ENCODE data around the gene ABHD12B. TPM values are rescaled to one million over a fixed set of nuclear protein-coding genes. Genes with fewer than 3 reads are reported as not detected.

Gene ABHD12B
- total and polyA plus RNA-seq, 9 of the 15 experiments (the other 6 are each of a cell fraction or from before 2014, with no cell fraction given): not detected

DNA sequence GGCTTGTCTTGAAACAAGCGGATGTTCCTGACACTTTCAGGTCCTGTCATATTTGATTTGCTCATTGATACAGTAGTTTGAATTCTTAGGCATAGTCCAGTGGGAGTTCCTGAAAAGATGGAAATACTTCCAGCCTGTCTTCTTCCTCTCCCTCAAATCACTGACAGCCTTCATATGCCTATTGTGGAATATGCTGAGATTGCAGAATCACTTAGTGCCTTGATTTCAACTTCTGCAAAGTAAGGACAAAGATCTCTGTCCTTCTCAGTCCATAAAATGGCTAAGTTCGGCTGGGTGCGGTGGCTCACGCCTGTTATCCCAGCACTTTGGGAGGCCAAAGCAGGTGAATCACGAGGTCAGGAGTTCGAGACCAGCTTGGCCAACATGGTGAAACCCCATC is 79.2 kb downstream of the ABHD12B start:
- Histone ChIP-seq H3K9me1 (ENCODE audit: control insufficient read depth, insufficient read depth, low read length) (no peaks in the 10 kb centered on the region), H3K4me2 (ENCODE audit: insufficient read depth, low read length) (no peak overlapping the region), H3K4me3 (no peak overlapping the region), H3K27ac (ENCODE audit: extremely low read depth, low read depth, low read length) (no peak overlapping the region), H4K20me1 (replicated peaks; ENCODE audit: control insufficient read depth, insufficient read depth, low read length) (no peaks in the 10 kb centered on the region), H3K36me3 (ENCODE audit: control insufficient read depth, insufficient read depth, low read length) (no peaks in the 10 kb centered on the region), H3K4me1 (replicated peaks in 1 of 2; ENCODE audit: control insufficient read depth in 2 of 2, insufficient read depth in 2 of 2, low read length in 2 of 2) (peaks cover 0 to 12% of the 10 kb centered on the region in 2 experiments; a peak in 3 of 5 replicates), H3K9me3 (replicated peaks; ENCODE audit: control insufficient read depth, insufficient read depth, low read depth, low read length) (no peaks in the 10 kb centered on the region), H2AFZ (ENCODE audit: low read depth, low read length) (no peak overlapping the region), H3K27me3 (ENCODE audit: control insufficient read depth in 2 of 2, insufficient read depth in 2 of 2, low read length in 2 of 2) (no peaks in the 10 kb centered on the region), H3K79me2 (ENCODE audit: control insufficient read depth, insufficient read depth, low read length) (no peaks in the 10 kb centered on the region), H3K9ac (ENCODE audit: insufficient read depth in 1 of 2, low read depth in 2 of 2, low read length in 2 of 2) (no peak overlapping the region)
- ChIA-PET POLR2A (interaction anchor here (0.6 kb wide), 1 partner anchor 267 kb away, joined by 3 read pairs; no protein-coding TSS in a partner anchor), CTCF (ENCODE audit: low intra/inter-chr PET ratio) (no interaction called here)
- FAIRE-seq: no peak
- no peak for DNase-seq (ENCODE audit: extremely low read depth in 1 of 4, low spot score in 3 of 4)
- no peak for ATAC-seq
- 62% methylated on average over 4 of the region's 6 CpGs for WGBS (ENCODE audit: insufficient coverage, low coverage, missing lambda C conversion rate)
- intact Hi-C loops (cut with micrococcal nuclease) (loop anchor here (10.0 kb wide), 1 partner anchor 274 kb away; no protein-coding TSS in a partner anchor), in situ Hi-C loops (cut with MboI) (no loop called here)
- BruUV-seq (replicated peaks): no TSS peak
- no peak for TF ChIP-seq ZNF133 (CRISPR knock-in tag; IDR thresholded peaks at IDR 0.05)
- no peak for TF ChIP-seq NR1H2 (CRISPR knock-in tag; IDR thresholded peaks at IDR 0.05)
- no peak for TF ChIP-seq ESRRA (IDR thresholded peaks at IDR 0.05; ENCODE audit: borderline replicate concordance, low read depth)
- TF ChIP-seq, protein P1, sequence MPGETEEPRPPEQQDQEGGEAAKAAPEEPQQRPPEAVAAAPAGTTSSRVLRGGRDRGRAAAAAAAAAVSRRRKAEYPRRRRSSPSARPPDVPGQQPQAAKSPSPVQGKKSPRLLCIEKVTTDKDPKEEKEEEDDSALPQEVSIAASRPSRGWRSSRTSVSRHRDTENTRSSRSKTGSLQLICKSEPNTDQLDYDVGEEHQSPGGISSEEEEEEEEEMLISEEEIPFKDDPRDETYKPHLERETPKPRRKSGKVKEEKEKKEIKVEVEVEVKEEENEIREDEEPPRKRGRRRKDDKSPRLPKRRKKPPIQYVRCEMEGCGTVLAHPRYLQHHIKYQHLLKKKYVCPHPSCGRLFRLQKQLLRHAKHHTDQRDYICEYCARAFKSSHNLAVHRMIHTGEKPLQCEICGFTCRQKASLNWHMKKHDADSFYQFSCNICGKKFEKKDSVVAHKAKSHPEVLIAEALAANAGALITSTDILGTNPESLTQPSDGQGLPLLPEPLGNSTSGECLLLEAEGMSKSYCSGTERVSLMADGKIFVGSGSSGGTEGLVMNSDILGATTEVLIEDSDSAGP (CRISPR knock-in tag; IDR thresholded peaks at IDR 0.05): no peak
- TF ChIP-seq TRIM28 (IDR thresholded peaks at IDR 0.05): no peak
- no peak for TF ChIP-seq ZBTB1 (CRISPR knock-in tag; IDR thresholded peaks at IDR 0.05; ENCODE audit: borderline replicate concordance, low read depth)
- no peak for TF ChIP-seq BRF1 (IDR thresholded peaks at IDR 0.05; ENCODE audit: borderline replicate concordance, extremely low read depth, insufficient read length)
- peak; percentile 89 for TF ChIP-seq ZNF316 (IDR thresholded peaks at IDR 0.05)
- TF ChIP-seq ZNF140 (CRISPR knock-in tag; IDR thresholded peaks at IDR 0.05): no peak
- no peak for TF ChIP-seq EHMT2 (IDR thresholded peaks at IDR 0.05)
- no peak for TF ChIP-seq PHF21A (IDR thresholded peaks at IDR 0.05; ENCODE audit: borderline replicate concordance, low read depth)
- peak; percentile 74 for TF ChIP-seq MAFG (tag; conservative IDR thresholded peaks at IDR 0.05)
- no peak for TF ChIP-seq ZBTB9 (CRISPR knock-in tag; IDR thresholded peaks at IDR 0.05)
- TF ChIP-seq CHD4 (IDR thresholded peaks at IDR 0.05; ENCODE audit: insufficient read depth, insufficient replicate concordance, low read depth, low read length, poor library complexity, severe bottlenecking): no peak
- no peak for TF ChIP-seq NR2C1 (IDR thresholded peaks at IDR 0.05)
- no peak for TF ChIP-seq NR2C1 (tag; IDR thresholded peaks at IDR 0.05)
- TF ChIP-seq MAFK (IDR thresholded peaks at IDR 0.05; ENCODE audit: low read length): peak; percentile 86
- peak; percentile 82 for TF ChIP-seq MAFF (IDR thresholded peaks at IDR 0.05; ENCODE audit: low read length)
- TF ChIP-seq ZNF76 (CRISPR knock-in tag; IDR thresholded peaks at IDR 0.05; ENCODE audit: borderline replicate concordance): no peak
